ENCODE measurements around the gene PML.

The PML gene

GRCh38 chr15:74022706-74023470 lies 28.4 kb downstream of the PML start:
- Histone ChIP-seq H3K9me2 (ENCODE audit: low read depth, low read length) (no peaks in the 10 kb centered on the region), H3K27me3 (ENCODE audit: insufficient read depth, low read length) (no peaks in the 10 kb centered on the region), H3K9ac (ENCODE audit: low read length) (no peak overlapping the region), H4K20me1 (ENCODE audit: insufficient read depth, low read length) (no peaks in the 10 kb centered on the region), H3K9me3 (ENCODE audit: low read length) (no peaks in the 10 kb centered on the region), H3K36me3 (ENCODE audit: insufficient read depth, low read length) (peaks cover 27% of the 10 kb centered on the region), H3K27ac (ENCODE audit: low read depth, low read length, poor library complexity, severe bottlenecking) (no peak overlapping the region), H3K4me3 (ENCODE audit: low read depth, low read length, poor library complexity, severe bottlenecking) (no peak overlapping the region), H3F3A (ENCODE audit: insufficient read depth, low read length) (no peaks in the 10 kb centered on the region), H3K4me2 (ENCODE audit: low read length) (no peak overlapping the region), H2AFZ (ENCODE audit: low read length) (no peak overlapping the region), H3K4me1 (ENCODE audit: insufficient read depth, low read length, severe bottlenecking) (no peaks in the 10 kb centered on the region), H3K79me2 (ENCODE audit: insufficient read depth, low read length) (no peaks in the 10 kb centered on the region)
- TF ChIP-seq EZH2 (IDR thresholded peaks at IDR 0.05; ENCODE audit: borderline replicate concordance, low read length) (no peak), CTCF (IDR thresholded peaks at IDR 0.05; ENCODE audit: low read length) (no peak)

- no peak overlapping the region for H3K4me3 ChIP-seq (ENCODE audit: low read depth, low read length, poor library complexity, severe bottlenecking)
Measured at GRCh38 chr15:74024687-74025086, 30.2 kb downstream of the PML start.

DNA sequence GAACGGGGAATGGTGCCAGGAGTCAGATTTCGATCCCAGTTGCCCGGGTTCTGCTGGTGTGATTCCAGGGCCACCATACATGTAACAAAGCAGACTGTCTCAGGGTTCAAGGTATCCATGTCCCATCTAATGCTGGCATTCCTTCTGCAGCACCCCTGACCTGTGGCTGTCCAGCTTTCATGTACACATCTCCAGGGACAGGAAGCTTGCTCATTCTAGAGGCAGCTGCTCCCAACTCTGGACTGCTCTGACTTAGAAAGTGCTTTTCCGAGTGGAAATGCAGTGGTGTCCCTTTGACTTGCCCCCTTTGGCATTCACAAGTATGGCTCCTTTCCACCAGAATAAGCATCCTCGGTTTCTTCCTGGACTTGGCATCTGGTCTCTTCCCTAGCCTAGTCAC lies 30.9 kb downstream of the PML start:
- Histone ChIP-seq H3K27ac (ENCODE audit: low read depth, low read length, poor library complexity, severe bottlenecking) (no peak overlapping the region), H3K79me2 (ENCODE audit: insufficient read depth, low read length) (no peaks in the 10 kb centered on the region), H3K27me3 (ENCODE audit: insufficient read depth, low read length) (no peaks in the 10 kb centered on the region), H3F3A (ENCODE audit: insufficient read depth, low read length) (no peaks in the 10 kb centered on the region), H3K4me1 (ENCODE audit: insufficient read depth, low read length, severe bottlenecking) (no peaks in the 10 kb centered on the region), H3K36me3 (ENCODE audit: insufficient read depth, low read length) (peaks cover 34% of the 10 kb centered on the region), H3K9ac (ENCODE audit: low read length) (no peak overlapping the region), H3K4me3 (ENCODE audit: low read depth, low read length, poor library complexity, severe bottlenecking) (no peak overlapping the region), H2AFZ (ENCODE audit: low read length) (no peak overlapping the region), H3K9me2 (ENCODE audit: low read depth, low read length) (no peaks in the 10 kb centered on the region), H3K9me3 (ENCODE audit: low read length) (no peaks in the 10 kb centered on the region), H3K4me2 (ENCODE audit: low read length) (no peak overlapping the region), H4K20me1 (ENCODE audit: insufficient read depth, low read length) (no peaks in the 10 kb centered on the region)
- TF ChIP-seq CTCF (IDR thresholded peaks at IDR 0.05; ENCODE audit: low read length) (no peak), EZH2 (IDR thresholded peaks at IDR 0.05; ENCODE audit: borderline replicate concordance, low read length) (no peak)

More at GRCh38 chr15:74024687-74025086, 30.2 kb downstream of the PML start:
- H3K4me1 ChIP-seq (ENCODE audit: insufficient read depth, low read length, severe bottlenecking): no peaks in the 10 kb centered on the region
- H3K79me2 ChIP-seq (ENCODE audit: insufficient read depth, low read length): no peaks in the 10 kb centered on the region
- H3F3A ChIP-seq (ENCODE audit: insufficient read depth, low read length): no peaks in the 10 kb centered on the region
- H3K9me3 ChIP-seq (ENCODE audit: low read length): no peaks in the 10 kb centered on the region
- peaks cover 34% of the 10 kb centered on the region for H3K36me3 ChIP-seq (ENCODE audit: insufficient read depth, low read length)
- no peaks in the 10 kb centered on the region for H4K20me1 ChIP-seq (ENCODE audit: insufficient read depth, low read length)
- no peaks in the 10 kb centered on the region for H3K27me3 ChIP-seq (ENCODE audit: insufficient read depth, low read length)
- H3K27ac ChIP-seq (ENCODE audit: low read depth, low read length, poor library complexity, severe bottlenecking): no peak overlapping the region
- TF ChIP-seq EZH2 (IDR thresholded peaks at IDR 0.05; ENCODE audit: borderline replicate concordance, low read length) (no peak), CTCF (IDR thresholded peaks at IDR 0.05; ENCODE audit: low read length) (no peak)
- no peak overlapping the region for H2AFZ ChIP-seq (ENCODE audit: low read length)
- no peaks in the 10 kb centered on the region for H3K9me2 ChIP-seq (ENCODE audit: low read depth, low read length)
- no peak overlapping the region for H3K4me2 ChIP-seq (ENCODE audit: low read length)
- no peak overlapping the region for H3K9ac ChIP-seq (ENCODE audit: low read length)

Data from OCI-LY1 (cell line).